A549 (cell line): ENCODE results near the gene FNIP2.

ENCODE experiments used
- CEBPB ChIP-seq, 2 experiments: fragments of >200 bp in 1 of 2; sonication (Bioruptor Twin) in 1 of 2; formaldehyde crosslinking in 1 of 2; IDR thresholded peaks; 2 replicates each; pipeline ENCODE4 v1.6.1; 2012 to 2016
- CTCF ChIP-seq: fragments of >200 bp; sonication (Bioruptor Twin); formaldehyde crosslinking; IDR thresholded peaks from 3 replicates; pipeline ENCODE4 v1.5.1; 2016
- FOXS1 ChIP-seq: fragments of 250-450 bp; sonication (Bioruptor Pico); IDR thresholded peaks from 2 replicates; pipeline ENCODE4 v1.5.0; 2020; ENCODE audit warnings: mild to moderate bottlenecking, moderate library complexity
- HDAC2 ChIP-seq: fragments of 200-600 bp; sonication (generic); IDR thresholded peaks from 2 replicates; pipeline ENCODE4 v1.6.1; 2016
- MAZ ChIP-seq: fragments of 150-350 bp; IDR thresholded peaks from 2 replicates; pipeline ENCODE4 v1.6.1; 2014; ENCODE audit warnings: antibody characterized with exemption, low read depth, low read length, borderline replicate concordance
- NFE2L2 ChIP-seq: fragments of 150-350 bp; conservative IDR thresholded peaks from 2 replicates; pipeline ENCODE4 v1.6.1; 2014; ENCODE audit warnings: low read length
- POLR2A ChIP-seq: IDR thresholded peaks from 2 replicates; pipeline ENCODE4 v1.6.1; 2012; ENCODE audit warnings: mild to moderate bottlenecking, low read length
- POLR2AphosphoS2 ChIP-seq: conservative IDR thresholded peaks from 2 replicates; pipeline ENCODE4 v1.6.1; 2012; ENCODE audit warnings: low read length, improper control_type of control experiment, inconsistent platforms
- RAD21 ChIP-seq, 2 experiments: fragments of >200 bp in 1 of 2; sonication (Bioruptor Twin) in 1 of 2; formaldehyde crosslinking in 1 of 2; IDR thresholded peaks in 1 of 2; conservative IDR thresholded peaks in 1 of 2; 2 replicates in 1 of 2; 3 replicates in 1 of 2; pipeline ENCODE4 v1.6.1; 2012 to 2018; ENCODE audit warnings: inconsistent platforms in 1 of 2
- REST ChIP-seq: fragments of 200-600 bp; sonication (generic); IDR thresholded peaks from 2 replicates; pipeline ENCODE4 v1.6.1; 2016; ENCODE audit warnings: antibody characterized with exemption, mild to moderate bottlenecking, moderate library complexity
- RNF2 ChIP-seq: fragments of 200-600 bp; sonication (generic); IDR thresholded peaks from 2 replicates; pipeline ENCODE4 v1.6.1; 2016; ENCODE audit warnings: low read depth, mild to moderate bottlenecking, antibody characterized with exemption, moderate library complexity, borderline replicate concordance
- SREBF2 ChIP-seq: fragments of 450-650 bp; IDR thresholded peaks from 2 replicates; pipeline ENCODE4 v1.6.1; 2014; ENCODE audit warnings: mild to moderate bottlenecking, moderate library complexity
- TF ChIP-seq, protein P1 (sequence below): IDR thresholded peaks from 2 replicates; pipeline ENCODE4 v1.6.1; 2012

DNA sequence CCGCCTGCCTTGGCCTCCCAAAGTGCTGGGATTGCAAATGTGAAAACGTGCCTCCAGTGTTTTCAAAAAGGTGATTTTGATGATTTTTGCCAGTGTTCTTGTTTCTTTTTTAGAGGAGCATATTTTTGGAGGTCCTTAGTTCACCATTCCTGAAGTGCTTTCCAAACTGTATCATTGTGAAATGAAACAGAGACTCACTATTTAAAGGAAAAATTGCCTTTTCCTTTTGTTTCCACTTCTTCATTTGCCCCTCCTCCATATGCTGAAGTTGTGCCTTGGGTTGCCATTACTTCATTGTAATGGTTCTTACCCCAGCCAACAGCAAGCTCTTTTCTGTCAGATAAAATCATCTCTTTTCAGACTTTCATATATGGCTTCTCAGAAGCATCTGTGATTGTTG, 164.4 kb downstream of the FNIP2 start:
- no peak for TF ChIP-seq CEBPB (IDR thresholded peaks at IDR 0.05)
- TF ChIP-seq, protein P1, sequence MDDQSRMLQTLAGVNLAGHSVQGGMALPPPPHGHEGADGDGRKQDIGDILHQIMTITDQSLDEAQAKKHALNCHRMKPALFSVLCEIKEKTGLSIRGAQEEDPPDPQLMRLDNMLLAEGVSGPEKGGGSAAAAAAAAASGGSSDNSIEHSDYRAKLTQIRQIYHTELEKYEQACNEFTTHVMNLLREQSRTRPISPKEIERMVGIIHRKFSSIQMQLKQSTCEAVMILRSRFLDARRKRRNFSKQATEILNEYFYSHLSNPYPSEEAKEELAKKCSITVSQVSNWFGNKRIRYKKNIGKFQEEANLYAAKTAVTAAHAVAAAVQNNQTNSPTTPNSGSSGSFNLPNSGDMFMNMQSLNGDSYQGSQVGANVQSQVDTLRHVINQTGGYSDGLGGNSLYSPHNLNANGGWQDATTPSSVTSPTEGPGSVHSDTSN, result no peak
- no peak for TF ChIP-seq POLR2A
- TF ChIP-seq CTCF, result no peak
- TF ChIP-seq NFE2L2, result no peak
- no peak for TF ChIP-seq SREBF2
- no peak for TF ChIP-seq REST
- no peak for TF ChIP-seq HDAC2
- TF ChIP-seq RNF2, result no peak
- no peak for TF ChIP-seq MAZ
- TF ChIP-seq POLR2AphosphoS2, result no peak
- TF ChIP-seq RAD21 (conservative IDR thresholded peaks at IDR 0.05 in 1 of 2, IDR thresholded peaks at IDR 0.05 in 1 of 2), result no peak
- no peak for TF ChIP-seq FOXS1
